NB4 (cell line): Measurements from ENCODE around the gene NKD1.

ENCODE experiments used
- MAX ChIP-seq: IDR thresholded peaks from 2 replicates; pipeline ENCODE4 v1.6.1; 2011; ENCODE audit warnings: low read depth, low read length
- MYC ChIP-seq: IDR thresholded peaks from 2 replicates; pipeline ENCODE4 v1.6.1; 2011; ENCODE audit warnings: low read depth, low read length
- POLR2A ChIP-seq: IDR thresholded peaks from 2 replicates; pipeline ENCODE4 v1.6.1; 2011; ENCODE audit warnings: mild to moderate bottlenecking; ENCODE audit not compliant: insufficient read length; ENCODE audit errors: extremely low read depth
- TF ChIP-seq, protein P1 (sequence below): IDR thresholded peaks from one replicate; pipeline ENCODE4 v1.5.1; 2012; ENCODE audit warnings: low read depth, low read length

- TF ChIP-seq POLR2A (no peak), MAX (no peak), MYC (no peak)
- TF ChIP-seq, protein P1, sequence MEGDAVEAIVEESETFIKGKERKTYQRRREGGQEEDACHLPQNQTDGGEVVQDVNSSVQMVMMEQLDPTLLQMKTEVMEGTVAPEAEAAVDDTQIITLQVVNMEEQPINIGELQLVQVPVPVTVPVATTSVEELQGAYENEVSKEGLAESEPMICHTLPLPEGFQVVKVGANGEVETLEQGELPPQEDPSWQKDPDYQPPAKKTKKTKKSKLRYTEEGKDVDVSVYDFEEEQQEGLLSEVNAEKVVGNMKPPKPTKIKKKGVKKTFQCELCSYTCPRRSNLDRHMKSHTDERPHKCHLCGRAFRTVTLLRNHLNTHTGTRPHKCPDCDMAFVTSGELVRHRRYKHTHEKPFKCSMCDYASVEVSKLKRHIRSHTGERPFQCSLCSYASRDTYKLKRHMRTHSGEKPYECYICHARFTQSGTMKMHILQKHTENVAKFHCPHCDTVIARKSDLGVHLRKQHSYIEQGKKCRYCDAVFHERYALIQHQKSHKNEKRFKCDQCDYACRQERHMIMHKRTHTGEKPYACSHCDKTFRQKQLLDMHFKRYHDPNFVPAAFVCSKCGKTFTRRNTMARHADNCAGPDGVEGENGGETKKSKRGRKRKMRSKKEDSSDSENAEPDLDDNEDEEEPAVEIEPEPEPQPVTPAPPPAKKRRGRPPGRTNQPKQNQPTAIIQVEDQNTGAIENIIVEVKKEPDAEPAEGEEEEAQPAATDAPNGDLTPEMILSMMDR = no peak
These were observed 31.3 kb upstream of the NKD1 start for GRCh38 chr16:50516890-50517289.
